ENCODE measurements around the gene NUP107. TPM values are rescaled to one million over a fixed set of nuclear protein-coding genes. Genes with fewer than 3 reads are reported as not detected.

The NUP107 gene
- total RNA-seq, 1 experiment from 2014 or later: 119 TPM

GRCh38 chr12:68761442-68761812 lies 74.6 kb downstream of the NUP107 start:
- H3K36me3 ChIP-seq (ENCODE audit: control insufficient read depth, insufficient read depth, low read length): no peaks in the 10 kb centered on the region
- no peaks in the 10 kb centered on the region for H3K9me3 ChIP-seq
- POLR2A ChIA-PET: no interaction called here
- no peaks in the 10 kb centered on the region for H3K9me3 Mint-ChIP-seq (ENCODE audit: unreplicated experiment)
- no peak for TF ChIP-seq CTCF (IDR thresholded peaks at IDR 0.05; ENCODE audit: insufficient read depth in 1 of 2, low read depth in 1 of 2, low read length in 1 of 2, severe bottlenecking in 1 of 2, unreplicated experiment in 1 of 2)
- intact Hi-C loops (cut with micrococcal nuclease; ENCODE audit: unreplicated experiment): no loop called here
- BruUV-seq (replicated peaks): no TSS peak
- no peak overlapping the region for H3K4me3 Mint-ChIP-seq (ENCODE audit: unreplicated experiment)
- peaks cover 7% of the 10 kb centered on the region for H3K4me1 Mint-ChIP-seq (ENCODE audit: low read depth, unreplicated experiment)
- no peaks in the 10 kb centered on the region for H3K27me3 ChIP-seq (replicated peaks; ENCODE audit: control insufficient read depth, insufficient read depth, low read length)
- no peaks in the 10 kb centered on the region for H3K27me3 Mint-ChIP-seq (ENCODE audit: insufficient read depth, unreplicated experiment)
- peaks cover 38% of the 10 kb centered on the region for H3K36me3 Mint-ChIP-seq (ENCODE audit: insufficient read depth, unreplicated experiment)
- H3K27ac Mint-ChIP-seq (ENCODE audit: unreplicated experiment): no peak overlapping the region
- H3K4me1 ChIP-seq: no peaks in the 10 kb centered on the region
- DNase-seq: no peak
- no peak overlapping the region for H3K4me3 ChIP-seq (ENCODE audit: low read depth, low read length)
- CTCF ChIA-PET: no interaction called here

- intact Hi-C loops (cut with micrococcal nuclease; ENCODE audit: unreplicated experiment): no loop called here
- ChIA-PET CTCF (no interaction called here), POLR2A (no interaction called here)
- H3K27me3 ChIP-seq (replicated peaks; ENCODE audit: control insufficient read depth, insufficient read depth, low read length): no peaks in the 10 kb centered on the region
- Mint-ChIP-seq H3K27ac (ENCODE audit: unreplicated experiment) (no peak overlapping the region), H3K4me1 (ENCODE audit: low read depth, unreplicated experiment) (peaks cover 7% of the 10 kb centered on the region), H3K4me3 (ENCODE audit: unreplicated experiment) (no peak overlapping the region), H3K36me3 (ENCODE audit: insufficient read depth, unreplicated experiment) (peaks cover 33% of the 10 kb centered on the region), H3K27me3 (ENCODE audit: insufficient read depth, unreplicated experiment) (no peaks in the 10 kb centered on the region), H3K9me3 (ENCODE audit: unreplicated experiment) (no peaks in the 10 kb centered on the region)
- no peaks in the 10 kb centered on the region for H3K36me3 ChIP-seq (ENCODE audit: control insufficient read depth, insufficient read depth, low read length)
- TF ChIP-seq CTCF (IDR thresholded peaks at IDR 0.05; ENCODE audit: insufficient read depth in 1 of 2, low read depth in 1 of 2, low read length in 1 of 2, severe bottlenecking in 1 of 2, unreplicated experiment in 1 of 2): no peak
- no peaks in the 10 kb centered on the region for H3K4me1 ChIP-seq
- no peak for DNase-seq
- no peak overlapping the region for H3K4me3 ChIP-seq (ENCODE audit: low read depth, low read length)
- H3K9me3 ChIP-seq: no peaks in the 10 kb centered on the region
- BruUV-seq (replicated peaks): no TSS peak
Measured at GRCh38 chr12:68761901-68762630, 75.3 kb downstream of the NUP107 start.

- no peak for TF ChIP-seq CTCF (IDR thresholded peaks at IDR 0.05; ENCODE audit: insufficient read depth in 1 of 2, low read depth in 1 of 2, low read length in 1 of 2, severe bottlenecking in 1 of 2, unreplicated experiment in 1 of 2)
- peaks cover 33% of the 10 kb centered on the region for H3K36me3 Mint-ChIP-seq (ENCODE audit: insufficient read depth, unreplicated experiment)
- ChIA-PET CTCF (no interaction called here), POLR2A (no interaction called here)
- Histone ChIP-seq H3K4me3 (ENCODE audit: low read depth, low read length) (no peak overlapping the region), H3K9me3 (no peaks in the 10 kb centered on the region), H3K36me3 (ENCODE audit: control insufficient read depth, insufficient read depth, low read length) (no peaks in the 10 kb centered on the region), H3K27me3 (replicated peaks; ENCODE audit: control insufficient read depth, insufficient read depth, low read length) (no peaks in the 10 kb centered on the region), H3K4me1 (no peaks in the 10 kb centered on the region)
- intact Hi-C loops (cut with micrococcal nuclease; ENCODE audit: unreplicated experiment): no loop called here
- DNase-seq: no peak
- no peaks in the 10 kb centered on the region for H3K27me3 Mint-ChIP-seq (ENCODE audit: insufficient read depth, unreplicated experiment)
- no peaks in the 10 kb centered on the region for H3K9me3 Mint-ChIP-seq (ENCODE audit: unreplicated experiment)
- BruUV-seq (replicated peaks): no TSS peak
- H3K27ac Mint-ChIP-seq (ENCODE audit: unreplicated experiment): no peak overlapping the region
- peaks cover 7% of the 10 kb centered on the region for H3K4me1 Mint-ChIP-seq (ENCODE audit: low read depth, unreplicated experiment)
- H3K4me3 Mint-ChIP-seq (ENCODE audit: unreplicated experiment): no peak overlapping the region
Measured at GRCh38 chr12:68762691-68763090, 75.9 kb downstream of the NUP107 start.
